Kidney tubule cell (primary cell): ENCODE results near the gene CACNB4.
"Not testable (repeated sequence)": the region's sequence is repeated elsewhere in the genome, so short reads cannot be mapped to it uniquely, and the experiment has no call there.

Experiments
- DNase-seq: peaks from one replicate; pipeline ENCODE4 v3.0.0-alpha.2; 2018; ENCODE audit warnings: low spot score

CACNB4 gene

GRCh38 chr2:152098496-152099366, at the start of gene CACNB4:
Gene CACNB4, minus strand, starts transcription at chr2:152099044.
- no peak for DNase-seq

GRCh38 chr2:152134488-152135280, 35.8 kb upstream of the CACNB4 start:
- peak; percentile 24 for DNase-seq

GRCh38 chr2:152132306-152132705, 33.5 kb upstream of the CACNB4 start:
- no peak for DNase-seq

- no peak for DNase-seq
Measured at GRCh38 chr2:152127628-152128027, 28.8 kb upstream of the CACNB4 start.

- DNase-seq, result no peak
Measured at GRCh38 chr2:152126664-152127063, 27.8 kb upstream of the CACNB4 start.

GRCh38 chr2:152122161-152122560, 23.3 kb upstream of the CACNB4 start:
- DNase-seq, result no peak

GRCh38 chr2:152120430-152120829, 21.6 kb upstream of the CACNB4 start:
- no peak for DNase-seq

GRCh38 chr2:152115952-152116351, 17.1 kb upstream of the CACNB4 start:
- no peak for DNase-seq

GRCh38 chr2:152114366-152114765, 15.5 kb upstream of the CACNB4 start:
- no peak for DNase-seq

- DNase-seq, result not testable (repeated sequence)
Measured at GRCh38 chr2:152107140-152107539, 8.3 kb upstream of the CACNB4 start.

- DNase-seq, result no peak
Measured at GRCh38 chr2:152106464-152106863, 7.6 kb upstream of the CACNB4 start.

GRCh38 chr2:152103271-152103670, 4.4 kb upstream of the CACNB4 start:
- DNase-seq, result no peak

GRCh38 chr2:152100961-152101360, 2.1 kb upstream of the CACNB4 start:
- no peak for DNase-seq

GRCh38 chr2:152099367-152100050, 665 bp upstream of the CACNB4 start:
- peak; percentile 28 for DNase-seq

- peak; percentile 19 for DNase-seq
Measured at GRCh38 chr2:152097801-152098495, 896 bp downstream of the CACNB4 start.

GRCh38 chr2:152097290-152097800, 1.5 kb downstream of the CACNB4 start:
- DNase-seq, result peak; percentile 67

- no peak for DNase-seq
Measured at GRCh38 chr2:152095146-152095545, 3.7 kb downstream of the CACNB4 start.

GRCh38 chr2:152094014-152094413, 4.8 kb downstream of the CACNB4 start:
- DNase-seq, result no peak

- DNase-seq, result no peak
Measured at GRCh38 chr2:152093464-152093863, 5.4 kb downstream of the CACNB4 start.

GRCh38 chr2:152092095-152092494, 6.7 kb downstream of the CACNB4 start:
- DNase-seq, result no peak

GRCh38 chr2:152090726-152091125, 8.1 kb downstream of the CACNB4 start:
- DNase-seq, result not testable (repeated sequence)

GRCh38 chr2:152089238-152089637, 9.6 kb downstream of the CACNB4 start:
- no peak for DNase-seq
